Right renal cortex interstitium (tissue), 3 donors: ENCODE data around the gene IL1RN. TPM values are rescaled to one million over a fixed set of nuclear protein-coding genes. Genes with fewer than 3 reads are reported as not detected.

Experiments used
- DNase-seq, 3 donors: peaks; one replicate each; pipeline ENCODE4 v3.0.0-alpha.2; 2013; ENCODE audit warnings: low read depth in 3 of 3, low spot score in 2 of 3
- polyA plus RNA-seq, 3 donors: library from polyadenylated mRNA; unstranded; fragments of 120-200 nt; gene quantifications; one replicate each; pipeline ENCODE4 v1.2.1, GENCODE V29; 2013; ENCODE audit not compliant: insufficient read length in 3 of 3

IL1RN gene
- polyA plus RNA-seq, 3 donors, result 0.74 to 3.7 (median 1.3) TPM

GRCh38 chr2:113149553-113150257 lies 22.3 kb downstream of the IL1RN start:
- no peak for DNase-seq

GRCh38 chr2:113150258-113150601 lies 22.8 kb downstream of the IL1RN start:
- no peak for DNase-seq

GRCh38 chr2:113155331-113155730 lies 27.9 kb downstream of the IL1RN start:
- no peak for DNase-seq

- no peak for DNase-seq
Observed at GRCh38 chr2:113156278-113157117, 29.1 kb downstream of the IL1RN start.

- no peak for DNase-seq
Observed at GRCh38 chr2:113157118-113157896, 29.9 kb downstream of the IL1RN start.

GRCh38 chr2:113157897-113158753 lies 30.7 kb downstream of the IL1RN start:
- no peak for DNase-seq

- DNase-seq, result no peak
Observed at GRCh38 chr2:113158884-113159553, 31.6 kb downstream of the IL1RN start.

- DNase-seq, result no peak
Observed at GRCh38 chr2:113160248-113160647, 32.9 kb downstream of the IL1RN start.

- DNase-seq, result no peak
Observed at GRCh38 chr2:113160962-113161361, 33.6 kb downstream of the IL1RN start.

GRCh38 chr2:113162173-113162572 lies 34.8 kb downstream of the IL1RN start:
- DNase-seq, result no peak

GRCh38 chr2:113162869-113163268 lies 35.5 kb downstream of the IL1RN start:
- DNase-seq, result no peak

- DNase-seq, result no peak
Observed at GRCh38 chr2:113164215-113164929, 37.0 kb downstream of the IL1RN start.

- DNase-seq, result no peak
Observed at GRCh38 chr2:113164930-113165585, 37.7 kb downstream of the IL1RN start.

- no peak for DNase-seq
Observed at GRCh38 chr2:113166187-113166645, 38.8 kb downstream of the IL1RN start.

GRCh38 chr2:113167115-113167932 lies 39.9 kb downstream of the IL1RN start:
- no peak for DNase-seq

- DNase-seq, result no peak
Observed at GRCh38 chr2:113167962-113168340, 40.6 kb downstream of the IL1RN start.

GRCh38 chr2:113169002-113169530 lies 41.7 kb downstream of the IL1RN start:
- DNase-seq, result no peak

GRCh38 chr2:113169586-113169985 lies 42.2 kb downstream of the IL1RN start:
- DNase-seq, result no peak
